ENCODE data around the gene ULK4.

DNA sequence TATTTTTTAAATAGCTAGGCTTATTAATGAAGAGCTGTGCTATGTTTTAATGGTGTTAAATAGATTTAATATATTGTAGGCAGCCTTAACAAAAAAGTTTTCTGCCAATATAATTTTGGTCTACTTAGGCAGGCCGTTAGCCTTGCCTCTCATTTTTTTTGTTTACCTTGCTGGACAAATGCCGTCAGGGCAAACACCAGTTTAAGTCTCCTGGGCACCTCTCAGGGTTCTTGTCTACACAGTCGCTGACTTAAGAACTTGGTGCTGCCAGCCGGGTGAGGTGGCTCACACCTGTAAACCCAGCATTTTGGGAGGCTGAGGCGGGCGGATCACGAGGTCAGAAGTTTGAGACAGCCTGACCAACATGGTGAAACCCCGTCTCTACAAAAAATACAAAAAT lies 153.3 kb downstream of the ULK4 start:
- TF ChIP-seq GATA2 (CRISPR knock-in tag; IDR thresholded peaks at IDR 0.05) (no peak), SMC3 (IDR thresholded peaks at IDR 0.05; ENCODE audit: low read depth, low read length) (no peak), FOXM1 (IDR thresholded peaks at IDR 0.05; ENCODE audit: low read depth) (no peak), SIN3A (IDR thresholded peaks at IDR 0.05; ENCODE audit: borderline replicate concordance, low read depth, low read length) (no peak), RXRA (IDR thresholded peaks at IDR 0.05; ENCODE audit: borderline replicate concordance, low read depth) (no peak)
- TF ChIP-seq, protein P1, sequence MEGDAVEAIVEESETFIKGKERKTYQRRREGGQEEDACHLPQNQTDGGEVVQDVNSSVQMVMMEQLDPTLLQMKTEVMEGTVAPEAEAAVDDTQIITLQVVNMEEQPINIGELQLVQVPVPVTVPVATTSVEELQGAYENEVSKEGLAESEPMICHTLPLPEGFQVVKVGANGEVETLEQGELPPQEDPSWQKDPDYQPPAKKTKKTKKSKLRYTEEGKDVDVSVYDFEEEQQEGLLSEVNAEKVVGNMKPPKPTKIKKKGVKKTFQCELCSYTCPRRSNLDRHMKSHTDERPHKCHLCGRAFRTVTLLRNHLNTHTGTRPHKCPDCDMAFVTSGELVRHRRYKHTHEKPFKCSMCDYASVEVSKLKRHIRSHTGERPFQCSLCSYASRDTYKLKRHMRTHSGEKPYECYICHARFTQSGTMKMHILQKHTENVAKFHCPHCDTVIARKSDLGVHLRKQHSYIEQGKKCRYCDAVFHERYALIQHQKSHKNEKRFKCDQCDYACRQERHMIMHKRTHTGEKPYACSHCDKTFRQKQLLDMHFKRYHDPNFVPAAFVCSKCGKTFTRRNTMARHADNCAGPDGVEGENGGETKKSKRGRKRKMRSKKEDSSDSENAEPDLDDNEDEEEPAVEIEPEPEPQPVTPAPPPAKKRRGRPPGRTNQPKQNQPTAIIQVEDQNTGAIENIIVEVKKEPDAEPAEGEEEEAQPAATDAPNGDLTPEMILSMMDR (IDR thresholded peaks at IDR 0.05): no peak
- TF ChIP-seq, protein P2, sequence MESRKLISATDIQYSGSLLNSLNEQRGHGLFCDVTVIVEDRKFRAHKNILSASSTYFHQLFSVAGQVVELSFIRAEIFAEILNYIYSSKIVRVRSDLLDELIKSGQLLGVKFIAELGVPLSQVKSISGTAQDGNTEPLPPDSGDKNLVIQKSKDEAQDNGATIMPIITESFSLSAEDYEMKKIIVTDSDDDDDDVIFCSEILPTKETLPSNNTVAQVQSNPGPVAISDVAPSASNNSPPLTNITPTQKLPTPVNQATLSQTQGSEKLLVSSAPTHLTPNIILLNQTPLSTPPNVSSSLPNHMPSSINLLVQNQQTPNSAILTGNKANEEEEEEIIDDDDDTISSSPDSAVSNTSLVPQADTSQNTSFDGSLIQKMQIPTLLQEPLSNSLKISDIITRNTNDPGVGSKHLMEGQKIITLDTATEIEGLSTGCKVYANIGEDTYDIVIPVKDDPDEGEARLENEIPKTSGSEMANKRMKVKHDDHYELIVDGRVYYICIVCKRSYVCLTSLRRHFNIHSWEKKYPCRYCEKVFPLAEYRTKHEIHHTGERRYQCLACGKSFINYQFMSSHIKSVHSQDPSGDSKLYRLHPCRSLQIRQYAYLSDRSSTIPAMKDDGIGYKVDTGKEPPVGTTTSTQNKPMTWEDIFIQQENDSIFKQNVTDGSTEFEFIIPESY (IDR thresholded peaks at IDR 0.05; ENCODE audit: borderline replicate concordance, low read depth): no peak
- TF ChIP-seq, protein P3, sequence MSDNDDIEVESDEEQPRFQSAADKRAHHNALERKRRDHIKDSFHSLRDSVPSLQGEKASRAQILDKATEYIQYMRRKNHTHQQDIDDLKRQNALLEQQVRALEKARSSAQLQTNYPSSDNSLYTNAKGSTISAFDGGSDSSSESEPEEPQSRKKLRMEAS (IDR thresholded peaks at IDR 0.05; ENCODE audit: low read depth): no peak
